Mammary epithelial cell (primary cell): ENCODE results near the gene PRODH.
"Not testable (repeated sequence)": the region's sequence is repeated elsewhere in the genome, so short reads cannot be mapped to it uniquely, and the experiment has no call there.

ENCODE experiments used
- EZH2 ChIP-seq: IDR thresholded peaks from 2 replicates; pipeline ENCODE4 v1.6.1; 2012; ENCODE audit warnings: low read length, inconsistent platforms, borderline replicate concordance
- TF ChIP-seq, protein P1 (sequence below), 2 donors: IDR thresholded peaks in 1 of 2; conservative IDR thresholded peaks in 1 of 2; 2 replicates each; pipeline ENCODE4 v1.5.1; 2011 to 2012; ENCODE audit warnings: inconsistent platforms in 2 of 2, low read length in 2 of 2, mild to moderate bottlenecking in 2 of 2, control low read depth in 1 of 2, low read depth in 1 of 2; ENCODE audit not compliant: insufficient read depth in 1 of 2; ENCODE audit errors: extremely low read depth in 1 of 2

DNA sequence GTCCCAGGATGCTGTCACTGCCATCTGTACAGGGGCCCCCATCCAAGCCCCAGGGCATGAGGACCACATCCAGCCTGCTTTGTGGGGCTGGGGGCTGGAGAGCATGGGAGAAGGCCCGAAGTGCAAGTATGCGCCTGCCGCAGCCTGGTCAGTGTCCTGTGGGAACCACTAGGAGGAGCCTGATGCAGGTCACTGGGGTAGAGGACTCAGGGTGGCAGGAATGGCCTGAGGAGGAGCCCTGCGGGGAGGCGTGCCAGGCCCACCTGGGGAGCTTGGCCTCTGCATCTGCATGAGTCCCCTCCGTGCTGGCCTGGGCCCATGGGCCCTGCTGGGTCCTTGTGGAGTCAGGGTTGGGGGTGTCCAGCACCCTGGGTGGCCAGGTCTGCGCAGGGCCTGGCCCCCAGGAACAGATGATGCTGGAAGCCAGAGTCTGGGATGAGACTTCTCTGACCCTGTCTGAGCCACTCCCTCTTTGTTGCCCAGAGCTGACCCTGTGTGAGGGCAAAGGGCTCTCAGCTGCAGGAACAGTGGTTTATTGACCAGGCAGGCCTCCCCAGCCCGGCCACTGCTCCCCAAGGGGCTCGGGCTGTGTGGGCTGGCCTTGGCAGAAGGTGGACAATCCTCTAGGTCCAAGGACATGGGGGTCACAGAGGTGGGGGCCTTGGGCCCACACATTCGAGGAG lies 23.7 kb downstream of the PRODH start:
- not testable (repeated sequence) for TF ChIP-seq EZH2
- TF ChIP-seq, protein P1, sequence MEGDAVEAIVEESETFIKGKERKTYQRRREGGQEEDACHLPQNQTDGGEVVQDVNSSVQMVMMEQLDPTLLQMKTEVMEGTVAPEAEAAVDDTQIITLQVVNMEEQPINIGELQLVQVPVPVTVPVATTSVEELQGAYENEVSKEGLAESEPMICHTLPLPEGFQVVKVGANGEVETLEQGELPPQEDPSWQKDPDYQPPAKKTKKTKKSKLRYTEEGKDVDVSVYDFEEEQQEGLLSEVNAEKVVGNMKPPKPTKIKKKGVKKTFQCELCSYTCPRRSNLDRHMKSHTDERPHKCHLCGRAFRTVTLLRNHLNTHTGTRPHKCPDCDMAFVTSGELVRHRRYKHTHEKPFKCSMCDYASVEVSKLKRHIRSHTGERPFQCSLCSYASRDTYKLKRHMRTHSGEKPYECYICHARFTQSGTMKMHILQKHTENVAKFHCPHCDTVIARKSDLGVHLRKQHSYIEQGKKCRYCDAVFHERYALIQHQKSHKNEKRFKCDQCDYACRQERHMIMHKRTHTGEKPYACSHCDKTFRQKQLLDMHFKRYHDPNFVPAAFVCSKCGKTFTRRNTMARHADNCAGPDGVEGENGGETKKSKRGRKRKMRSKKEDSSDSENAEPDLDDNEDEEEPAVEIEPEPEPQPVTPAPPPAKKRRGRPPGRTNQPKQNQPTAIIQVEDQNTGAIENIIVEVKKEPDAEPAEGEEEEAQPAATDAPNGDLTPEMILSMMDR (conservative IDR thresholded peaks at IDR 0.05 in 1 of 2, IDR thresholded peaks at IDR 0.05 in 1 of 2; ENCODE audit: extremely low read depth in 1 of 2, insufficient read depth in 1 of 2, low read depth in 1 of 2, low read length in 2 of 2): not testable (repeated sequence)
